Measurements from ENCODE around the gene TLE3. TPM values are rescaled to one million over a fixed set of nuclear protein-coding genes. Genes with fewer than 3 reads are reported as not detected.

TLE3 gene
- polyA plus RNA-seq, 3 donors: 12.8 to 117 (median 23.6) TPM

DNA sequence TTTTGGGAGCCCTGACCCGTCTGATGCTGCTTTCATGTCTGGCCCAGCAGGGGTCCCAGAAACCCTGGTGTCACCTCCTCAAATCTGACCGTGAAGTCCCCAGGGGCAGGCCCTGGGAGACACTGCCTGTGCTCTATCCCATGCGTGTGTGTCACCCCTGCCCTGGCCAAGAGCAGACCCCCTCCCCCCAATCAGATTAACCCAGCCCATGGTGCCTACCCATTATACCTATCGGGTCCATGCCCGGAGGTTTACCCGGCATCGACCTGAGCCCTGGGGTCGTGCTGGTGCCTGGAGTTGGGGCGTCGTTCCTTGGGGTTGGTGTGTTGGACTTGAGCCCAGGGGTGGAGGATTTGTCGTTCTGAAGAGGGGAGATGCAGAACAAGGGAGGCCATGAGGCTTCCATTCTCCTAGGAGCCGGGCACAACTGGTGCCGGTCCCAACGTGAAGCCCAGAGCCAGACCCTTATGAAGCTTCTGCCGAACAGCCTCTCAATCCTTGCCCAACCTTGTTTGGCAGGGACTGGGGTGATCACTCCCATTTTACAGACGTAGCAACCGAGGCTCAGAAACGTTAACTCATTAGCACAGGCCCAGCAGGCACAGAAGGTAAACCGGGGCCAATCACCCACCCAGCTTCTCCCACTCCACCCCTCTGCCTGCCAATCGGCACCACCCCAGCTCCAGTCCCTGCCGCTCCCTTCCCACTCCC is 39.6 kb downstream of the TLE3 start:
- TF ChIP-seq CTCF (IDR thresholded peaks at IDR 0.05): no peak
- H3K27ac ChIP-seq (ENCODE audit: low read depth in 1 of 2, low read length in 2 of 2): no peak overlapping the region
- H3K79me2 ChIP-seq (ENCODE audit: insufficient read depth, low read length): no peaks in the 10 kb centered on the region
- intact Hi-C loops (cut with micrococcal nuclease): no loop called here
- H2AFZ ChIP-seq (ENCODE audit: insufficient read depth, low read depth, low read length, poor library complexity, severe bottlenecking): no peak overlapping the region
- H3K9ac ChIP-seq (ENCODE audit: insufficient read depth, low read length, poor library complexity, severe bottlenecking): no peak overlapping the region
- peaks cover 100% of the 10 kb centered on the region for H4K20me1 ChIP-seq (ENCODE audit: insufficient read depth, low read length)
- no peaks in the 10 kb centered on the region for H3K9me3 ChIP-seq (replicated peaks in 1 of 2; ENCODE audit: control insufficient read depth in 1 of 2, insufficient read depth in 1 of 2, low read length in 2 of 2)
- peak overlapping the region in 3 of 7 donors; percentile 15 to 81 (median 51) for H3K27ac Mint-ChIP-seq
- H3K27me3 ChIP-seq (ENCODE audit: control insufficient read depth in 2 of 2, insufficient read depth in 2 of 2, low read length in 2 of 2): no peaks in the 10 kb centered on the region
- no peaks in the 10 kb centered on the region for H3K4me1 Mint-ChIP-seq
- no peak overlapping the region for H3K4me3 Mint-ChIP-seq
- DNase-seq: no peak
- H3K4me1 ChIP-seq (ENCODE audit: control insufficient read depth in 1 of 2, insufficient read depth in 2 of 2, low read length in 2 of 2): no peaks in the 10 kb centered on the region
- over 99% methylated on average over 12 of the region's 21 CpGs for WGBS (ENCODE audit: insufficient coverage)
- peaks cover 0 to 2% (median 1%) of the 10 kb centered on the region in 3 donors for H3K27me3 Mint-ChIP-seq (ENCODE audit: low read depth in 3 of 3)
- no peak overlapping the region for H3K4me2 ChIP-seq (replicated peaks; ENCODE audit: extremely low read depth, low read length, poor library complexity, severe bottlenecking)
- peaks cover 99 to 100% of the 10 kb centered on the region in 2 donors for H3K36me3 ChIP-seq (replicated peaks in 1 of 2; ENCODE audit: control insufficient read depth in 1 of 2, insufficient read depth in 2 of 2, low read length in 2 of 2)
- H3K4me3 ChIP-seq (replicated peaks in 1 of 3; ENCODE audit: low read depth in 2 of 3, low read length in 3 of 3): no peak overlapping the region
- no peaks in the 10 kb centered on the region for H3K9me3 Mint-ChIP-seq
- H3K36me3 Mint-ChIP-seq: peaks cover 99 to 100% of the 10 kb centered on the region in 2 donors

DNA sequence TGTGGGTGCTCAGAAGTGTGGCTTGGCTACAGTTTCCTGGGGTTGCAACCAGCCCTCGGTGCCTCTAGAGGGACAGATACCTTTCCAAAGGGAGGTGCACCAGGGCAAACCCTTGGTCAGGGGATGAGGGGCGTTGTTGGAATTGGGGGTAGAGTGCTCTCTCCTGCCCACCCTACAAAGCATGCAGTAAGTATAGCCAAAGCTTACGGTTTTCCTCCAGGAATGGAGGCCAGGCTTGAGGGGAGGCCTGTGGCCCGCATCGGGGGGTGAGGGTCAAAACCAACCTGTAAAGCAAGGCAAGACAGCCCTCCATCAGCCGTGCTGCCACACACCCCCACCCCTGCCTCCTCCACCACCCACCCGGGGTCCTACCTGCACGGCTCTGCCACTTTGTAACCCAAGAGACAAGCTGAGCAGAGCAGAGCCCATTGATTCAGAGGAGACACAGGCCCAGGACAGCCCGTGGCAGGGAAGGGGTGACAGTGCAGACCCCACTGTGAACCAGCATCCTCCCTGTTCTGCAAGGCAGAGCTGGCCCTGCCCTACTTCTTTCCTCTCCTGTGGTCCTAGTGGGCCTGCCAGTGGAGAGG is 41.5 kb downstream of the TLE3 start:
- no peak for TF ChIP-seq CTCF (IDR thresholded peaks at IDR 0.05)
- Histone ChIP-seq H3K36me3 (replicated peaks in 1 of 2; ENCODE audit: control insufficient read depth in 1 of 2, insufficient read depth in 2 of 2, low read length in 2 of 2) (peaks cover 99 to 100% of the 10 kb centered on the region in 2 donors), H3K27me3 (ENCODE audit: control insufficient read depth in 2 of 2, insufficient read depth in 2 of 2, low read length in 2 of 2) (no peaks in the 10 kb centered on the region), H3K9ac (ENCODE audit: insufficient read depth, low read length, poor library complexity, severe bottlenecking) (no peak overlapping the region), H3K4me3 (replicated peaks in 1 of 3; ENCODE audit: low read depth in 2 of 3, low read length in 3 of 3) (no peak overlapping the region), H2AFZ (ENCODE audit: insufficient read depth, low read depth, low read length, poor library complexity, severe bottlenecking) (no peak overlapping the region), H3K4me1 (ENCODE audit: control insufficient read depth in 1 of 2, insufficient read depth in 2 of 2, low read length in 2 of 2) (no peaks in the 10 kb centered on the region), H3K79me2 (ENCODE audit: insufficient read depth, low read length) (no peaks in the 10 kb centered on the region), H3K4me2 (replicated peaks; ENCODE audit: extremely low read depth, low read length, poor library complexity, severe bottlenecking) (no peak overlapping the region), H3K27ac (ENCODE audit: low read depth in 1 of 2, low read length in 2 of 2) (no peak overlapping the region), H3K9me3 (replicated peaks in 1 of 2; ENCODE audit: control insufficient read depth in 1 of 2, insufficient read depth in 1 of 2, low read length in 2 of 2) (no peaks in the 10 kb centered on the region), H4K20me1 (ENCODE audit: insufficient read depth, low read length) (peaks cover 92% of the 10 kb centered on the region)
- no peak for DNase-seq
- 93% methylated on average over 5 of the region's 9 CpGs for WGBS (ENCODE audit: insufficient coverage)
- Mint-ChIP-seq H3K4me3 (no peak overlapping the region), H3K9me3 (no peaks in the 10 kb centered on the region), H3K27me3 (ENCODE audit: low read depth in 3 of 3) (peaks cover 0 to 2% (median under 1%) of the 10 kb centered on the region in 3 donors), H3K27ac (peak overlapping the region in 1 of 7 donors; percentile 50), H3K4me1 (no peaks in the 10 kb centered on the region), H3K36me3 (peaks cover 99% of the 10 kb centered on the region in 2 donors)
- intact Hi-C loops (cut with micrococcal nuclease): no loop called here
